Ectodermal cell (in vitro differentiated cells): ENCODE results near the gene CORIN.

Experiments
- H3K27ac ChIP-seq: 2 replicates; pipeline ENCODE4 v1.7.0; 2013; ENCODE audit warnings: mild to moderate bottlenecking, low read depth, low read length; ENCODE audit not compliant: insufficient read depth, poor library complexity, severe bottlenecking
- H3K27me3 ChIP-seq: 2 replicates; pipeline ENCODE4 v1.7.0; 2013; ENCODE audit warnings: mild to moderate bottlenecking, low read length; ENCODE audit not compliant: insufficient read depth, control insufficient read depth, poor library complexity, severe bottlenecking
- H3K36me3 ChIP-seq: one replicate; pipeline ENCODE4 v1.7.0; 2013; ENCODE audit warnings: low read length; ENCODE audit not compliant: control insufficient read depth, insufficient read depth
- H3K4me1 ChIP-seq: one replicate; pipeline ENCODE4 v1.7.0; 2013; ENCODE audit warnings: low read length; ENCODE audit not compliant: control insufficient read depth, insufficient read depth
- H3K4me3 ChIP-seq: 2 replicates; pipeline ENCODE4 v1.7.0; 2013; ENCODE audit warnings: low read depth, low read length, control low read depth; ENCODE audit not compliant: insufficient read depth
- H3K9me3 ChIP-seq: 2 replicates; pipeline ENCODE4 v1.7.0; 2013; ENCODE audit warnings: mild to moderate bottlenecking, low read length, moderate library complexity; ENCODE audit not compliant: control insufficient read depth
- WGBS, 2 experiments: methylation state at CpG; one replicate each; pipeline ENCODE4 v1.1.7; 2013; ENCODE audit warnings: missing lambda C conversion rate in 2 of 2; 5-methylcytosine and 5-hydroxymethylcytosine counted together

The CORIN gene

DNA sequence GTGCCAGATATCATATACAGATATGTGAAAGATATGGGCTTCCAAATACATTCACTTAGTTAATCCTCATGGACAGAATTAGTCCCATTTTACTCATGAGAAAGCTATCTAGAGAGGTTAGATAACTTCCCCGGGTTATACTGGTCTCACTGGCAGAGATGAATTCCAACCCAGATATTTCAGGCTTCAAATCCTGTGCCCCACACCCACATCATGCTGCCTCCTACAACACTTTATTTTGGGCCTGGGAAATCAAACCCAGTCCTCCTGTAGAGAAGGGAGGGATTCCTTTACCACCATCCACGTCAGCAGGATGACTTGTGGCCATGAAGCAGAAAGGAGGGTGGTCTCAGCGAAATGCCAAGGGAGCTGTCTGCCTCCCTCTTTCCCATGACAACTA lies 239.0 kb downstream of the CORIN start:
- Histone ChIP-seq H3K9me3 (no peaks in the 10 kb centered on the region), H3K4me1 (no peaks in the 10 kb centered on the region), H3K4me3 (no peak overlapping the region), H3K27me3 (no peaks in the 10 kb centered on the region), H3K36me3 (no peaks in the 10 kb centered on the region), H3K27ac (no peak overlapping the region)
- 81% methylated on average over 3 of the region's 3 CpGs for WGBS, 2 experiments

DNA sequence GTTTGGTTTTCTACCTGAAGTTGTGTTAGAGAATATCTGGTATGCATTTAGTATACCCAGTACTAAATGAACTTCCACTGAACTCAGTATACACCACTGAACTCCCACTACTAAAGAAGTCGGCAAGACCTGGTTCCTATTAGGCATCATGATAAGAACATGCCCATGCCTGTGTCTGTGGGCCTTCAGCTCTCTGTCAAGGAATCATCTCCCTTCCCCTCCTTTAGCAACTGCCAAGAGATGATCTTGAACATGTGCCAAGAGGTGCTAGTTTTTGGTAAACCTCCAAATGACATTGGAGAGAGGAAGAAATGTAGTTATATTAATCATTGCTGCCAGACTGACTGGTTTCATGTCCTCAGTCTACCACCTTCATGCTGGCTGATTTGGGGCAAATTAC lies 239.5 kb downstream of the CORIN start:
- Histone ChIP-seq H3K27ac (no peak overlapping the region), H3K27me3 (no peaks in the 10 kb centered on the region), H3K9me3 (no peaks in the 10 kb centered on the region), H3K36me3 (no peaks in the 10 kb centered on the region), H3K4me1 (no peaks in the 10 kb centered on the region), H3K4me3 (no peak overlapping the region)
- WGBS, 2 experiments = 87 to 100% methylated on average over 1 of the region's 1 CpG

DNA sequence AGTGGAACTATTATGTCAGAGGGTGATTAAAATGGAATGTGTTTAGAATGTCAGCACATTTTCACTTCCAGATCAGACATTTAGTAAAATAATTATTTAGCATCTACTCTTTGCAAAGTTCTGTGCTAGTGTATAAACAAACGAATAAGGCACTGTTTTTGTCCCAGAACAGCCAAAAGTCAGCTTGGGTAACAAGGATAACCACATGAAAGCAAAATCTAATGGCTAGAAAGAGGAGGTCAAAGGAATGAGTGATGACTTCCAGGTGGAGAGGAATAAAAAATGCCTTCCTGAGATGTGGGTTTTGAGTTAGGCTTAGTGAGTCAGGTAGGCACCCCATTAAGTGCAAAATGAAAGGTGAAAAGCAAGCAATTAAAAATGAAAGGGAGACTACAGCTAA lies 240.2 kb downstream of the CORIN start:
- no peaks in the 10 kb centered on the region for H3K27me3 ChIP-seq
- H3K27ac ChIP-seq = no peak overlapping the region
- H3K9me3 ChIP-seq = no peaks in the 10 kb centered on the region
- 92 to 93% methylated on average over 1 of the region's 1 CpG for WGBS, 2 experiments
- no peaks in the 10 kb centered on the region for H3K36me3 ChIP-seq
- no peaks in the 10 kb centered on the region for H3K4me1 ChIP-seq
- no peak overlapping the region for H3K4me3 ChIP-seq

DNA sequence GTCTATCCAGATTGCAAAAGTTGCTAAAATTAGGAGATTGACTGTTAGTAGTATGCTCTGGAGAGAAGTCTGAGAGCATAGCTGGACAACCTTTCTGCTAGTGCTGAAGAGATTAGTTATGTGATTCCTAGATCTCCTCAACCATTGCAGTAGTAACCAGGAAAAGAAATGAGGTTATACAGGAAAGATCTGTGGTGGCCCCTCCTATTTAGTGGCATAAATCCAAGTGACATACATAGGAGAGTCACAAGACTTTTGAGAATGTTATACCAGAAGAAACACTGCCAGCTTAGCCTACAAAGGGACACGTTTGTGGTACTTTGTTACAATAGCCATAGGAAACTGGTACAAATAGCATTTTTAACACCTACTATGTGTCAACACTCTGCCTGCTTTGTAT lies 247.5 kb downstream of the CORIN start:
- no peaks in the 10 kb centered on the region for H3K36me3 ChIP-seq
- WGBS, 2 experiments = 92 to 100% methylated on average over 1 of the region's 1 CpG

GRCh38 chr4:47579235-47579634 lies 258.6 kb downstream of the CORIN start:
- H3K27me3 ChIP-seq = no peaks in the 10 kb centered on the region
- no peaks in the 10 kb centered on the region for H3K36me3 ChIP-seq
- no peaks in the 10 kb centered on the region for H3K9me3 ChIP-seq
- H3K4me3 ChIP-seq = no peak overlapping the region
- H3K27ac ChIP-seq = no peak overlapping the region
- 88 to 100% methylated on average over 3 of the region's 3 CpGs for WGBS, 2 experiments
- no peaks in the 10 kb centered on the region for H3K4me1 ChIP-seq

More for the DNA sequence above, 247.5 kb downstream of the CORIN start:
- Histone ChIP-seq H3K4me1 (no peaks in the 10 kb centered on the region), H3K4me3 (no peak overlapping the region), H3K27ac (no peak overlapping the region), H3K9me3 (no peaks in the 10 kb centered on the region), H3K27me3 (no peaks in the 10 kb centered on the region)

DNA sequence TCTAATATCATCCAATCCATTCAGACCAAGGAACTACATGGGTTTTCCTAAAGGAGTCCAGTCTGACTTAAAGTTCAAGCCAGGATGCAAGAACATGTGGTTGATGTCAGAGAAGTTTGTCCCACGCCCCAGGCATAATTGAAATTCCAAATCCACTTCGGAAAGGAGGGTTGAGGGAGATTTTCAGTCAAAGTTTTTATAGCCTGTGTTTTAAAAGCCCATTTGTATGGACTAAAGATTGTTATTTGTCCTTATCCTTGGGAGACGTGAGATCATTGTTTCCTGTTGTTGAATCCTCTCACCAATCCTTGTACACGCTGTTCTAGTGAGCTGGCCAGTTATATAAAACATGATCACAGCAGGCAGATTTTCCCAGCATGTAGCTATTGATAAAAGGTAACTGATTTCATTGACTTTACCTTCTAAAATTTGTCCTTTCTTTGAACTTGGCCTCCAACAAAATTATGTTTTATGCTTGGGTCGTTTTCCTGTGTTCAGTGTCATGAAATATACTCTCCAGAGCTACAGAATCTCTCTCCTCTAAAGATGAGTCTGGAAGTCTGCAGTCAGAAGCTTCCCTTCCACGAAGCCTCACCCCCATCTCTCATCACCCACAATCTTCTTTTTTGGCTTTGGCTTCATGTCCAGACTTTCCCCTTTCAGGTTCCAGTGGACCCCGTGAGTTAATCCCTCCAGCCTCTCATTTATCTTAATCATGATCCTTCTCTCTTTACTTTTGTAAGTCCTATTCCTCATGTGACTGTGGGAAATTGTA lies 259.9 kb downstream of the CORIN start:
- Histone ChIP-seq H3K4me1 (no peaks in the 10 kb centered on the region), H3K9me3 (no peaks in the 10 kb centered on the region), H3K27ac (no peak overlapping the region), H3K36me3 (no peaks in the 10 kb centered on the region), H3K27me3 (no peaks in the 10 kb centered on the region), H3K4me3 (no peak overlapping the region)
- 86 to 92% methylated on average over 7 of the region's 7 CpGs for WGBS, 2 experiments

DNA sequence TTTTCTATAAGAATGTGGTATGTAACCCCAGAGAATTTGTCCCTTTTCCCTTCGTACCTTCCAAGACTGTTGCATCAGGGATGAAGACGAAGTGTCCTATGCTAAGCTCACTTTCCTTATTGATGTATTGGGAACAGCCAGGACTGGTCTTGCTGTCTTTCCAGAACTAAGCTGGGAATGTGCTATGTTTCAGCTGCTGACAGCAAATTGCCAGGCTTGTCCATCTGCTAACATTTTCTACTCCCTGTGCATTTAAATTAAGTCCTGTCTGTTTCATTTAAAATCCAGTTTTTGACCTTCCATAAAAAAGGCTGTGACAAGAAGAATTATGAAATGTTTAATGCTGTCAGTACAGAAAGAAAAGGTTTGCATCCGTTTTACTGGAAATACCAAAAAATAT lies 264.9 kb downstream of the CORIN start:
- H3K27me3 ChIP-seq = no peaks in the 10 kb centered on the region
- 90 to 93% methylated on average over 2 to 3 of the region's 3 CpGs for WGBS, 2 experiments
- H3K4me1 ChIP-seq = no peaks in the 10 kb centered on the region
- no peak overlapping the region for H3K4me3 ChIP-seq
- H3K27ac ChIP-seq = no peak overlapping the region
- no peaks in the 10 kb centered on the region for H3K9me3 ChIP-seq
- no peaks in the 10 kb centered on the region for H3K36me3 ChIP-seq

DNA sequence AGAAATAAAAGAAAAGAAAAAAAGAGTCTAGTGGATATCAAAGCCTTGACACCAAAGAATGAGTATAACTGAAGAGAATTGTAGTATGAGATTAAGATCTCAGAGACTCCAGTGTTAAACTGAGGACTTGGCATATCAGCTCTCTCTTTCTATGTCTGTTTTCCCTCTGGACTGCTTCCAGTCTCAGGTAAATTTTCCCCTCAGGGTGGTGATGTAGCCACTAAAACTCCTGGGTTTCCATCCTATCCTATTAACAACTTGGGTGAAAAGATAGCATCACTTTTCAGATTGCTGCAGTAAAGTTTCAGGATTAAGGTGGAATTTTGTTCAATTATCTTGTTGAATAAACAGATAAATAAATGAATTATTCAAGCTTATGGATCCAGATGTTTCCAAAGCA lies 267.1 kb downstream of the CORIN start:
- Histone ChIP-seq H3K4me1 (no peaks in the 10 kb centered on the region), H3K4me3 (no peak overlapping the region), H3K27me3 (no peaks in the 10 kb centered on the region), H3K9me3 (no peaks in the 10 kb centered on the region), H3K27ac (no peak overlapping the region), H3K36me3 (no peaks in the 10 kb centered on the region)

- 100% methylated on average over 1 of the region's 1 CpG; no CpG with 5 or more reads in 1 of the 2 experiments for WGBS, 2 experiments
- H3K4me1 ChIP-seq = no peaks in the 10 kb centered on the region
These were observed 270.4 kb downstream of the CORIN start for GRCh38 chr4:47567511-47567910.

GRCh38 chr4:47566969-47567368 lies 270.9 kb downstream of the CORIN start:
- no peaks in the 10 kb centered on the region for H3K9me3 ChIP-seq
- no peaks in the 10 kb centered on the region for H3K27me3 ChIP-seq
- no peak overlapping the region for H3K4me3 ChIP-seq
- H3K4me1 ChIP-seq = no peaks in the 10 kb centered on the region
- no peak overlapping the region for H3K27ac ChIP-seq
- H3K36me3 ChIP-seq = no peaks in the 10 kb centered on the region

More at GRCh38 chr4:47567511-47567910, 270.4 kb downstream of the CORIN start:
- Histone ChIP-seq H3K4me3 (no peak overlapping the region), H3K27me3 (no peaks in the 10 kb centered on the region), H3K36me3 (no peaks in the 10 kb centered on the region), H3K9me3 (no peaks in the 10 kb centered on the region), H3K27ac (no peak overlapping the region)

- no peak overlapping the region for H3K4me3 ChIP-seq
- WGBS, 2 experiments = 90 to 100% methylated on average over 1 of the region's 2 CpGs
- H3K36me3 ChIP-seq = no peaks in the 10 kb centered on the region
- H3K27me3 ChIP-seq = no peaks in the 10 kb centered on the region
- no peaks in the 10 kb centered on the region for H3K4me1 ChIP-seq
- no peaks in the 10 kb centered on the region for H3K9me3 ChIP-seq
- no peak overlapping the region for H3K27ac ChIP-seq
These were observed 271.3 kb downstream of the CORIN start for GRCh38 chr4:47566566-47566965.
